Right kidney (tissue), 1 donor: ENCODE data around the gene TBC1D2B.
"Not testable (repeated sequence)": the region's sequence is repeated elsewhere in the genome, so short reads cannot be mapped to it uniquely, and the experiment has no call there.

Source experiments
- DNase-seq: peaks from one replicate; pipeline ENCODE4 v3.0.0-alpha.2; 2016

TBC1D2B gene

DNA sequence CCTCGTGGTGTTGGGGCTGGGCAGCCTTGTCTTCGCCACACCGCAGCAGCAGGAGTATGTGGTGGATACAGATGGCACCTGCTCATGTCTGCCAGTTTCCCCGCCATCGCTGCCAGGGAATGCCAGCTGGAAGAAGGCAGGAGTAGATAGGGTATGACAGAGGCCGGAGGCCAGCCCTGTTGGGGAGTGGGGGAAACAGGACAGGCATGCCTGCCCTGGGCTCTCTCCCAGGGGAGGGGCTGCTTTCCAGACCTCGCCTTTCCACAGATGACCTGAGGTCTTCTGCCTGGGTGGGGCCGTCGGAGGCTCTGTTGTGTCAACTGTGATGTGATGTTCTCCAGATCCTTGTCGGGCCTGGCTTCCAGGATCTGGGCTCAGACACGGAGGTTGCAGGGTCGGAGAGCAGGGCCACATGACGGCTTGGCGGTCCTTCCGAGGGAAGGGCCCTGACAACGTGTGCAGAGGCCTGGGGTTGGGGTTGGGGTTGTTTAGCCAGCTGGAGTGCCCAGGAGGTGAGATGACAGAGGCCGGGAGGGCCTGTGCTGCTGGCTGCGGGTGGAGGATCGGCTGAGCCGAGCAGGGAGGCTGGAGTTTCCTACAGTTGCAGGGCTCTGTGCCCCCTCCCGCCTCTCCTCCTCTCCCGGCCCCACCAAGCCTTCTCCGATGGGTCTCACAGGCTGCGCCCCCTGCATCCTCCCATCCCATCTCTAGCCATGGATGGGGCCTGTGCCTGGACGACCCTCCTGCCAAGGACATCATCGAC, 102.0 kb downstream of the TBC1D2B start:
- no peak for DNase-seq

DNA sequence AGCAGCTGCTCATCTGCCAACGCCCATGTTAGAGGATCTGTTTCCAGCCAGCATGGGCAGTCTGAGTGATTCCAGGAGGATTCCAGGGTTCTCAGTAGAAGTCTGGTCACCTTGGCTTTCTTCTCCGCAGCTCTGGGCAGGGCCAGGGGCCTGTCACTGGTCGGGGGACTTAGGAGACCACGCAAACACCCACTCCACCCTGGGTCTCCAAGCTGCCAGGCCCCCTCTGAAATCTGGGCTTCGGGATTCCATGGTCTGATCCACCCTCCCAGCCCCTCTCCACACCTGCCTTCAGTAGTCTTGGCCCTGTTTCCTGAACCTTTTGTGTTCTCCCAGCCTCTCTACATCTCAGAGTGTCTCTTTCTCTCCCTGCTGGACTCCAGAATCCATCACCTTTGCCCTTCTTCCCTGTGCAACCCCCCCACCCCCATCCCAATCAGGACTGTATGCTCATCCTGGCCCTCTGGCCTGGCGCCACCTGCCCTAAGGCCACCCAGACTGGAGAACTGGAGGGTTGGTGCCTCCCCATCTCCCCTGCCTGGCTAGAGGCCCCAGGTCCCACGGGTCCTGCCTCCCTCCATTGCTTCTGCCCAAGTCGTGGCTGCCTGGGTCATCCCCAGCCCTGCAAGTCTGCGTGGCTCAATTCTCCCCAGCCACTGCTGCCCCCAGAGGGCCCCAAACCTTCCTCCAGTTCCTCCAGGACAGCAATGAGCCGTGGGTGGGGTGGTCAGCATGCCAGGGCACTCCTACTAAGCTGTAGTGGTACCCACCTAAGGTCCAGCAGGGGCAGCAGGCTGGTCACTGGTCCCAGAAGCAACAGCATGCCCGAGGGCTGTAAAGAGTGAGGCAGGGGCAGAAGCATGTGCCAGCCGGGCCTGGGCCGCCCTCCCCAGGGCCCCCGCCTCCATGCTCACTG, 102.8 kb downstream of the TBC1D2B start:
- no peak for DNase-seq

DNA sequence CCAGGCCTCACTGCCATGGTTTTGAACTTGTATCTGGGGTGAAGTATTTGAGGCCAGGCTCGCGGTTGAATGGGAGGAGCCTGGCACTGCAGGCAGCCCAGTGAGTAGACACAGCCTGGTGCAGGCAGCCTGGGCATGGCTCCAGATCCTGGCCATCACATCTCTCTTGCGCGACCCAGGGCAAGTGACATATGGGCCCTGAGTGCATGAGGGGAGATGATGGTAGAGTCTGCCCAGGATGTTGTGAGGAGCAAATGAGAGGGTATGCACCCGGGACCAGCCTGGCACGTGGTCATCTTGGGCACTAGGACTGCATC, 103.5 kb downstream of the TBC1D2B start:
- no peak for DNase-seq

DNA sequence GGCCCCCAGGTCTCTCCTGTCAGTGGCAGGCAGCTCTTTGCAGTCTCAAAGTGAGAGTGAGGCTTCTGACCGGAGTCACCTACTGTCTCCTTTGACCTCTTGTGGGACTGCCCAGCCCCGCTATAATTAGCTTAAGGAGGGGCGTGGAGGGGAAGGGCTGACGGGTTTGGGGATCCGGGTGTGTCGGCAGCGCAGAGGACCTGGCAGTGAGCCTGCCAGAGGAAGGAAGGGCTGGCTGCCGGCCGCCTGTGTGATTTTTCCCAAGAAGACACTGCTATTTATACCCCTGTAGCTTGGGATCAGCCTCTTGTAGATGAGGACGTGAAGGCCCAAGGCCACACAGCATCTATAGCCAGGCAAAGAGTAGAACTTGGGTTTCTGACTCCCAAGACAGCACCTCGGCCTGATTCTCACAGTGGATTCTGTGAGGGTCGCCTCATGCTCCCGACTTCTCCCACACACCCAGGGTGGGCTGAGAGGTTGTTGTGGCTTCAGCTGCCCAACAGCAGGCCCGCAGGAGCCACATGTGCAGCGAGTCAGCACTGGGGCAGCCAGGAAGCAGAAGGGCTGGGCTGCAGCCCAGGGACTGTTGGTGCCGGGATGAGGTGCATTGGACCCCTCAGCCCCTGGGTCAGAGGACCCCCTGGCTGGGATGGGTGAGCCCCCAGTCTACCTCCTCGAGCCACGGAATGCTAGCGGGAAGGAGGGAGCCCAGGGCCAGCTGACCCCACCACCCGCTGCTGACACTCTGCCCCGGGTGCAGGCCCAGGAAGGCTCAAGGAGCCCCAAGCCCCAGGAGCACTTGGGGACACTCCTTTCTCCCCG, 104.0 kb downstream of the TBC1D2B start:
- DNase-seq = not testable (repeated sequence)

DNA sequence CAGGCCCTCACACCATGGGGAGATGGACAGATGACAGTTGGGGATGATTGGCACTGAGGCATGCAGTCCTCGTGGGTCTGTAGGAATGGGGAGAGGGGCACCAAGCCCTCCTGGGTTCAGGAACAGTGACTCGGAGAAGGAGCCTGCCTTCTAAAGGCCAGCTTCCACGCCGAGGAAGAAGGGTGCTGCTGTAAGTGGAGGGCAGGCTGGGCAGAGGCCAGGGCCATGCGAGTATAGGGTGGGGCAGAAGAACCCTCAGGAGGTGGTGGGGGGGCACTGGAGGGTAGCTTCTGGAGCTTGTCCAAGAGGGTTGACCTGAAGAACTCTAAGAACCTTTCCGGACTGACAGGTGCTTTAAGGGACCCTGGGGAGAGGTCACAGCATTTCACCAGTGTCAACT, 104.8 kb downstream of the TBC1D2B start:
- DNase-seq = not testable (repeated sequence)

DNA sequence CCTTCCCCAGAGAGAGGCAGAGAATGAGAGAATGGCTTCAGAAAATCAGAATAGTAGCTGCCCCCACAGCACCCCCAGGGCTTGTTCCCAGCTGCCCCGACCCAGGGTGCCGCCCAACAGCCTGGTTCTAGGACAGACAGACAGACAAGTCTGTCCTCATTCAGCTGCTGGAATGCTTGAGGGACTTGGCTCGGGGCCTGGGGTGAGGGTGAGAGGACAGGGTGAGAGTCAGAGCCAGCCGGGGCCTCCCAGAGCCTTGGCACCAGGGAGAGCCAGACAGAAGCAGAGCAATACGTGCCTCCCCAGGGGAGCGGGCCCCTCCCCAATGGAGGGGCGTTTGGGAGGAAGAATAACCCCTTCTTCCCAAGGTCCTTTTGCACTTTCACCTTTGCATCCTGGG, 105.6 kb downstream of the TBC1D2B start:
- not testable (repeated sequence) for DNase-seq

DNA sequence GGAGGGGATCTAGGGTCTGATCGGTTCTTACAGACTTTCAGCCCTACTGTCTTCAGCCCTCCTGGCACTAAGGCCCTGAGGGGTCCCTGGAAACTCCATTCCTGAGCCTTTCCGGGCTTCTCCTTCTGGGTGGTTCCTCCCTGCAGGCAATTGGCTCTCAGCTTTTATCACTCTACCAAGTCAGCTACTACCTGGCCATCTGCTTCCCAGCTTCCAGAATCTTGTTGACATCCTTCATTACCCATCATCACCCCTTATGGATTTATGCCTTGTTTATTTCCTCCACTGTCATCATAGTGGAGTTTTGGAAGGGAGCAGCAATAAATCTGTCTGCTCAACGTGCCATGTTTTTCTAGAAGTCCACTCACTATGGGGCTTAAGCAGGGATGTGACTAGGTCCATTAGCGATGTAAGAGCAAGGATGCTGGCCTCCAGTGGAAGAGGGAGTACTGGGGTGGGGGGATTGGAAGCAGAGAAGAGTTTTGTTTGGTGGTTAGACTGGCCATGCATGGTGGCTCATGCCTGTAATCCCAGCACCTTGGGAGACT, 106.6 kb downstream of the TBC1D2B start:
- DNase-seq = not testable (repeated sequence)

DNA sequence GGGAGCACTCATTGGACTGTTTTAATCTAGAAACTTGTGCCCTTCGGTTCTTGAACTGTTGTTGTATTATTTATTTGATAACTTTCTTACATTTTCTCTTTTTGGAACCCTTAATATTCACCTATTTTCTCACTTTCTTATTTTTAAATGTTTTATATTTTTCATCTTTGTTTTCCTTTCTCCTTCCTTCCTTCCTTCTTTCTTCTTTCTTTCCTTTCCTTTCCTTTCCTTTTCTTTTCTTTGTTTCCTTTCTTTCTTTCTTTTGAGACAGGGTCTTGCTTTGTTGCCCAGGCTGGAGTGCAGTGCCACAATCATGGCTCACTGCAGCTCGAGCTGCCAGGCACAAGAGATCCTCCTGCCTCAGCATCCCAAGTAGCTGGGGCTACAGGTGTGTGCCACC, 108.5 kb downstream of the TBC1D2B start:
- no peak for DNase-seq

GRCh38 chr15:77967798-77968197, 109.7 kb downstream of the TBC1D2B start:
- DNase-seq = no peak

DNA sequence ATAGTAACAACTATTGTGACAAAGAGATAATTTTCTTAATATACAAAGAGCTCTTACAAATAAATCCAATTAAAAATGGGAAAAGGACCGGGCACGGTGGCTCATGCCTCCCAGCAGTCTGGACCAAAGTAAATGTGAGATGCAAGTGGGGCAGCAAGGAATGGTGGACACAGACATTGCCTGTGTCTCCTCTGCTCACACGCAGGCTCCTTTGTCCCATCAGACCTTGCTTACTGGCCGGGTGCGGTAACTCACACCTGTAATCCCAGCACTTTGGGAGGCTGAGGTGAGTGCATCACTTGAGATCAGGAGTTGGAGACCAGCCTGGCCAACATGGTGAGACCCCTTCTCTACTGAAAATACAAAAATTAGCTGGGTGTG, 110.3 kb downstream of the TBC1D2B start:
- not testable (repeated sequence) for DNase-seq

GRCh38 chr15:77966540-77967234, 110.8 kb downstream of the TBC1D2B start:
- DNase-seq = no peak

GRCh38 chr15:77964193-77964592, 113.3 kb downstream of the TBC1D2B start:
- no peak for DNase-seq

- DNase-seq = peak; percentile 65
Measured at GRCh38 chr15:77959432-77959879, 118.1 kb downstream of the TBC1D2B start.

DNA sequence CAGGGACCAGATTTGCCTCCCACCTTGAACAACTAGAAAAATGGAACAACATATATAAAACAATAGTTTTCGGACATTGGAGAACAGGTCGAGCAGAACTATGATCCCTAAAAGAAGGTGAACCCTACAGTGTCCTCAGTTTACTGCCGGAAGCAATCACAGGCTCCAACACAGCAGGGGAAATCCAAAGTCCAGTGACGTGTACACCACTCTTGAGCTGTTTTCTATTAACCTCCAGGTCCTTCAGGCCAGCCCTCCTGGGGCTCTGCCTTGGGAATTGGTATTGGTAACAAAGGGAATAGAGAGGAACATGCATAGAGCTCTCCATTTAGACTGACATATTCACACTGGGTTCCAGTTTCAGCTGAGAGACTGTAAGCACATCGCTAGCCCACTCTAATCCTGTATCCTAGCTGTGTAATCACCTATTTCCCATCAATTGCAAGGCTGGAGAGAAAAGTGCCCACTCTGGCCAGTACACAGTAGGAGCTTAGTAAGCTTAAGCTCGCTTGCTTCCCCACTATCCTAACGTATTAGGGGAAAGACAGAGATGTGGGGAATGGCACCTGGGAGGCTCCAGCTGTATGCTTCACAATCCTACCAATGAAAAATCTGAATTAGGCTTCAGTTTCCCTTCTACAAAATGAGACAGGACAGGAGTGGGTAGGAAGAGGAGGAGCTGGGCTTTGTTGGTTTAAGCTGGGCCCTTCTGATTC, 118.6 kb downstream of the TBC1D2B start:
- not testable (repeated sequence) for DNase-seq

DNA sequence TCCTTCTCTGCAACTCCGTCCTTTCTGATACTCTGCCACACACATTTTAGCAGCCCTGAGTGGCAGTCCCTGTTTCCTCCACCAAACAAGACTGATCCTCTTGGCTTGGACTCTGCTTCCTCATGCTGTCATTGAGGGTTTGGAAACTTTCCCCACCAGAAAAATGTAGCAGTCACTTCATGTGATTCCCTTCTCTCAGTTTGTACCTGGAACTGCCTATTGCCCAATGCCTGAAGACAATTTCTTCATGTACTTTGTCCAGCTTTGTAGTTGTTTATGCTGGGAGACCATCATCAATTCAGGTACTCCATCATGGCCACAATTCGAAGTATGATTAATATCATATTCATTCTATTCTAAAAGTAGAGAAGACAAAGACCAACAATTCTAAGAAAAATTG, 119.5 kb downstream of the TBC1D2B start:
- not testable (repeated sequence) for DNase-seq

- DNase-seq = not testable (repeated sequence)
Measured at GRCh38 chr15:77953926-77954325, 123.6 kb downstream of the TBC1D2B start.

DNA sequence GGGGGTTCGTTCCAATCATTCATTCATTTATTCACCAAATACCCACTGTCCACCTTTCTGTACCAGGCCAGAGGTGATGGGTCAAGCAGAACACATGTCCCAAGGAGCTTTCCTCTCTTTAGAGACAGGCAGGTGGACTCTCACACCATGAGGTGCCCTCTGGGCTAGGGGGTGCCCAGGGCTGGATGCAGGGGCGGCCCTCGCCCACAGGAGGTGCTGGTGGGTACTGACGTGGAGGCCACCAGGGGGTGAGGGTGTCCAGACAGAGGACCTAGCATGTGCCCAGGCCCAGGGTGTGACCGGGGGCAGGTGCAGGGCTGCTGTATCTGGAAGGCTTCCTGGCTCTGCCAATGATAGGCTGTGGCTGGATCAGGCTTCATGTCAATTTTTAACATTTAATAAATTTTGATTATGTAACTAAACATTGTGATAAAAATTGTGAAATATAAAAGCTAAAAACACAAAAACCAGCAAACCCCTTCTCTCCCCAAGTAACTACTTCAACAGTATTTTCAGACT, 124.5 kb downstream of the TBC1D2B start:
- DNase-seq = not testable (repeated sequence)

DNA sequence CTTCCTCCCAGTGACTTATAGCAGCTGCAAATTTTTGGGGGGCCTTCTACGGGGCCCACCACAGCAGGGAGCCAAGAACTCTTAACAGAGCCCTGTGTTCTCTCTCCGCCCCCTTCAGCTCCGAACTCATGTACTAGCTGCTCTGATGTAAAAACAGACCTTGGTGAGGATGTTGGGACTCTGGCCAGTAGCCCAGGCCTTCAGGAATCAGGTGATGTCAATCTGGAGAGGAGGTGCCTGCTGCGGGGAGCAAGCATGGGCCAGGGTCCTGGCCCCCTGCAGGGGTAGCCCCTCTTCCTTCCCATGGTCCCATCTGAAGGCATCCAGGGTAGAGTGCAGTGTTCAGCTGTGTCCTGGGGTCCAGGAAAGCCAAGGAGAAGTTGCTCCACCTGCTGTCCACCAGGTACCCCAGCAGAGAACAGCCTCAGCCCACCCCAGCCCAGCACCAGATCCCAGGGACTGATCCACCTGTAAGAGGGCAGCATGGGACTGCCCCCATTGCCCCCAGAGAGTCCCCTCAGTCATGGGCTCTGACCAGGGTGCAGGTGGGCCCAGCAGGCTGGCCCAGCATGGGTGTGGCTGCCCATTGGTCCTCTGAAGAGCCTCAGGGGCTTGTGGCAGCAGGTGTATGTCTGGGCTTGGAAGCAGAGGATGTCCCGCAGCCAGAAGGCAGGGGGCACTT, 126.3 kb downstream of the TBC1D2B start:
- DNase-seq = not testable (repeated sequence)

GRCh38 chr15:77950470-77950869, 127.0 kb downstream of the TBC1D2B start:
- not testable (repeated sequence) for DNase-seq

DNA sequence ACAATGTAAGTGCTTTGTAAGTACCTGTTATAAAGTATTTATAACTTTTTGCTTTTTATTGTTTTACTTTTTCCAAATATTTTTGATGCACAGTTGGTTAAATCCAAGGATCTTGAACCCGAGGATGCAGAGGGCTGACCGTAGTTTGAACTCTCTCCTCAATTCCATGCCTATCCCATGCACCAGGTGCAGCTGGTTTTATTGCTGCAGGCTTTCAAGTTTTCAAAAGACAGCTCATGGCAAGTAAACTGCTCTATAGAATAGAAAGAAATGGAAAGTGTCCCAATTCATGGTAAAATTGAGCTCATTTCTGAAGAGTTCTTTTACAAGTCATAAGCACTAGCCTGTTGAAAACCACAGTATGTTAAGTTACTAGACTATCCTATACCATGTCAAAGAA, 131.9 kb downstream of the TBC1D2B start:
- DNase-seq = no peak
